ENCODE results near the gene KCNK3.

- TF ChIP-seq CTCF (IDR thresholded peaks at IDR 0.05) (no peak), RFX5 (IDR thresholded peaks at IDR 0.05; ENCODE audit: low read length) (no peak), POLR2AphosphoS5 (IDR thresholded peaks at IDR 0.05; ENCODE audit: low read depth, low read length) (no peak), CHD2 (IDR thresholded peaks at IDR 0.05; ENCODE audit: low read length, partially characterized antibody) (no peak), RXRA (IDR thresholded peaks at IDR 0.05; ENCODE audit: borderline replicate concordance, low read depth) (no peak), FOSL2 (IDR thresholded peaks at IDR 0.05; ENCODE audit: borderline replicate concordance, low read depth) (no peak), EZH2phosphoT487 (IDR thresholded peaks at IDR 0.05; ENCODE audit: borderline replicate concordance, low read depth) (no peak), MXI1 (IDR thresholded peaks at IDR 0.05; ENCODE audit: low read depth, low read length) (no peak), ELF1 (IDR thresholded peaks at IDR 0.05) (no peak), TEAD4 (IDR thresholded peaks at IDR 0.05; ENCODE audit: borderline replicate concordance, insufficient read depth) (no peak), SMC3 (IDR thresholded peaks at IDR 0.05; ENCODE audit: low read depth, low read length) (no peak), RAD21 (IDR thresholded peaks at IDR 0.05; ENCODE audit: low read length) (no peak), JUND (IDR thresholded peaks at IDR 0.05) (no peak)
These were observed 12.6 kb downstream of the KCNK3 start for GRCh38 chr2:26705126-26705525.

All from SK-N-SH (cell line).